Uterus (tissue), 4 donors: ENCODE measurements around the gene STARD5. TPM values are rescaled to one million over a fixed set of nuclear protein-coding genes. Genes with fewer than 3 reads are reported as not detected.

Source experiments
- DNase-seq, 2 donors: peaks; one replicate each; pipeline ENCODE4 v3.0.0-alpha.2; 2019 to 2020
- H3K27ac ChIP-seq, 2 donors: fragments of 200-600 bp; sonication (generic); 1 replicate in 1 of 2; 2 replicates in 1 of 2; pipeline ENCODE4 v1.5.1; 2016 to 2018
- H3K27me3 ChIP-seq, 2 donors: fragments of 200-600 bp; sonication (generic); one replicate each; pipeline ENCODE4 v1.5.1; 2018 to 2019; ENCODE audit warnings: control low read depth in 1 of 2
- H3K36me3 ChIP-seq, 2 donors: fragments of 200-600 bp; sonication (generic); one replicate each; pipeline ENCODE4 v1.5.1; 2019; ENCODE audit warnings: control low read depth in 1 of 2
- H3K4me1 ChIP-seq, 2 donors: fragments of 200-600 bp; sonication (generic); one replicate each; pipeline ENCODE4 v1.5.1; 2018 to 2019; ENCODE audit warnings: control low read depth in 1 of 2
- H3K4me3 ChIP-seq, 2 donors: fragments of 200-600 bp; sonication (generic); 1 replicate in 1 of 2; 2 replicates in 1 of 2; pipeline ENCODE4 v1.5.1; 2018 to 2019; ENCODE audit warnings: mild to moderate bottlenecking in 1 of 2
- H3K9me3 ChIP-seq, 2 donors: fragments of 200-600 bp; sonication (generic); one replicate each; pipeline ENCODE4 v1.5.1; 2019; ENCODE audit warnings: control low read depth in 1 of 2
- CTCF ChIP-seq, 4 experiments: fragments of 200-600 bp in 2 of 4; fragments of 450-650 bp in 2 of 4; sonication (generic) in 2 of 4; IDR thresholded peaks; one replicate each; pipeline ENCODE4 v1.5.1; 2016 to 2019; ENCODE audit warnings: antibody characterized with exemption in 4 of 4, mild to moderate bottlenecking in 2 of 4, moderate library complexity in 1 of 4
- POLR2A ChIP-seq, 2 donors: fragments of 450-650 bp; IDR thresholded peaks; one replicate each; pipeline ENCODE4 v1.6.1; 2016; ENCODE audit warnings: antibody characterized with exemption in 2 of 2, mild to moderate bottlenecking in 1 of 2, moderate library complexity in 1 of 2
- intact Hi-C: fragments of 100-400 bp; cut with DNase I; formaldehyde crosslinking; loops from one replicate; pipeline ENCODE4 v1.15.1; 2023; ENCODE audit warnings: low total_unique reads
- total RNA-seq, 4 donors: library from RNA; depleted of rRNA in 3 of 4; stranded (reverse); fragments of >200 nt in 3 of 4; gene quantifications; one replicate each; pipeline versions ENCODE4 v1.1.0 to v1.2.4, GENCODE V29; 2014 to 2023
- donor health status: DM: yes; HTN: yes; CAD: no.

Gene STARD5
- total RNA-seq, 4 donors from 2014 or later, result 8.5 to 20.6 (median 19.7) TPM

GRCh38 chr15:81295486-81296121 is 28.3 kb downstream of the STARD5 start:
- no peaks in the 10 kb centered on the region for H3K36me3 ChIP-seq
- H3K4me3 ChIP-seq, result no peak overlapping the region

GRCh38 chr15:81294516-81294880 is 29.4 kb downstream of the STARD5 start:
- Histone ChIP-seq H3K36me3 (no peaks in the 10 kb centered on the region), H3K27ac (no peak overlapping the region), H3K9me3 (no peaks in the 10 kb centered on the region), H3K4me1 (no peaks in the 10 kb centered on the region), H3K27me3 (no peaks in the 10 kb centered on the region), H3K4me3 (no peak overlapping the region)
- no peak for DNase-seq
- intact Hi-C loops, result no loop called here
- TF ChIP-seq POLR2A (IDR thresholded peaks at IDR 0.05) (no peak), CTCF (IDR thresholded peaks at IDR 0.05) (no peak)

More at GRCh38 chr15:81295486-81296121, 28.3 kb downstream of the STARD5 start:
- intact Hi-C loops, result no loop called here
- TF ChIP-seq CTCF (IDR thresholded peaks at IDR 0.05) (no peak), POLR2A (IDR thresholded peaks at IDR 0.05) (no peak)
- no peak for DNase-seq
- Histone ChIP-seq H3K4me1 (no peaks in the 10 kb centered on the region), H3K9me3 (no peaks in the 10 kb centered on the region), H3K27me3 (no peaks in the 10 kb centered on the region), H3K27ac (no peak overlapping the region)

- no peaks in the 10 kb centered on the region for H3K27me3 ChIP-seq
- intact Hi-C loops, result no loop called here
- no peak overlapping the region for H3K4me3 ChIP-seq
- TF ChIP-seq CTCF (IDR thresholded peaks at IDR 0.05), result no peak
- no peak for TF ChIP-seq POLR2A (IDR thresholded peaks at IDR 0.05)
- no peaks in the 10 kb centered on the region for H3K9me3 ChIP-seq
- no peak for DNase-seq
- no peaks in the 10 kb centered on the region for H3K36me3 ChIP-seq
- no peak overlapping the region for H3K27ac ChIP-seq
- no peaks in the 10 kb centered on the region for H3K4me1 ChIP-seq
Observed at GRCh38 chr15:81293728-81294515, 30.0 kb downstream of the STARD5 start.

- no peak for TF ChIP-seq CTCF (IDR thresholded peaks at IDR 0.05)
- no peak for TF ChIP-seq POLR2A (IDR thresholded peaks at IDR 0.05)
- no peaks in the 10 kb centered on the region for H3K9me3 ChIP-seq
- no peak overlapping the region for H3K27ac ChIP-seq
- H3K36me3 ChIP-seq, result no peaks in the 10 kb centered on the region
- DNase-seq, result no peak
- H3K4me3 ChIP-seq, result no peak overlapping the region
- no peaks in the 10 kb centered on the region for H3K27me3 ChIP-seq
- intact Hi-C loops, result no loop called here
- no peaks in the 10 kb centered on the region for H3K4me1 ChIP-seq
Observed at GRCh38 chr15:81292523-81293001, 31.4 kb downstream of the STARD5 start.

- H3K27ac ChIP-seq, result no peak overlapping the region
- no peak overlapping the region for H3K4me3 ChIP-seq
- no peaks in the 10 kb centered on the region for H3K27me3 ChIP-seq
- no peak for TF ChIP-seq POLR2A (IDR thresholded peaks at IDR 0.05)
- no peak for TF ChIP-seq CTCF (IDR thresholded peaks at IDR 0.05)
- H3K4me1 ChIP-seq, result no peaks in the 10 kb centered on the region
- H3K36me3 ChIP-seq, result no peaks in the 10 kb centered on the region
- DNase-seq, result no peak
- no peaks in the 10 kb centered on the region for H3K9me3 ChIP-seq
- intact Hi-C loops, result no loop called here
Observed at GRCh38 chr15:81291916-81292522, 31.9 kb downstream of the STARD5 start.
